Measurements from ENCODE around the gene NPR3.

Gene NPR3

DNA sequence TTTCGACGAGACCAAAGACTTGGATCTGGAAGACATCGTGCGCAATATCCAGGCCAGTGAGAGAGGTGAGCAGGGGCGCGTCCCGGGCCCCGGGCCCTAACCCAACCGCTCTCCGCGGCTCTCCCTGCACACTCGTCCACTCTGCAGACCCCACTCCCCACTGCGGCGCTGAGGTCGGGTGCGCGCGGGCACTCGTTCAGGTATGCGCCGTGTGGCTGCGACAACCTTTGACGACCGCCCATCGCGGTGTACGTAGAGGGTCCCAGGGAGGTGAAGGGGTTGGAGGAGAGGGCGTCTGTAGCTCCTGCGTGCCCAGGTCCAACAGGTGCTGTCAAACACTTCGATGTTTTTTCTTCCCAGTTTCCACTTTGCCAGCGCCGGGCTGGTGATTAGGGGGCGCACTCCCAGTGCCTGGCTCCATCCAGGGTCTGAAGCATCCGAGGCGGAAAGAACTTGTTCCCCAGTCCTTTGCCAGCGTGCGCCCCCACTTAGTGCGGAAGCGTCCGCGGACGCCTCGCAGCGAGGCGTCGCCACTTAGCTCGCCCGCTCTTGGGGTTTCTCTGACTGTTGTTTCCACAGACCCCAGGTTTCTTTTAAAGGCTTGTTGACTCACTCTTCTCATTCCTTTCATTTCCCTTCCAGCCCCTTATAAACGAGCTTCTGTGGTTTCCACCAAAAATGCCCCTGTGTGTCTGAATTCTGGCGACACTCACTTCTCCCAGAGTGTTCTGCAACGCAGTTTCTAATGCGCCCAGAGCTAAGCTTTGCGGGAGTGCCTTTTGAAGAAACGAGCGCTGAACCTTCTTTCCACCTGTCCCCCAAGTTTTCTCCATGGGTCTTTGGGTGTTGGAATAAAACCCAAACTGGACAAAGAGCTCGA is 1.6 kb downstream of the NPR3 start:
- no peak for DNase-seq (ENCODE audit: low spot score)

DNA sequence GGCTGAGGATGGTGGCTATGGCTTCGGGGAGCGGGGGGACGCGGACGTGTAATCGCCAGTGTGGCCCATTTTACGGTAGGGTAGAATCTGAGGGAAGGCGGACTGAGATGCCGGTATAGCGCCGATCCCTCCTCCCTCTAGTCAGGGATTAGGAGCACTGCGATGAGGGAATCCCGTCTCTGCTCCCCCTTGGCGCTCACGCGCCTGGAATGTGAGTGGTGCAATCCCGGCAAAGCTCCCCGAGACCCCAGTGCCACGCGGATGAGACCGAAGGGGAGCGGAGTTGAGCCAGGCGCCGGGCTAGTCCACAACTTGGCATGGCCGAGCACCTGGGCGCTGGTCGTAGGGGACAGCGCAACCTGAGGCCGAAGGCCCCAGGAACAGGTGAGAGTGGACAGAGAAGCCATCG is 2.2 kb downstream of the NPR3 start:
- DNase-seq (ENCODE audit: low spot score): no peak

DNA sequence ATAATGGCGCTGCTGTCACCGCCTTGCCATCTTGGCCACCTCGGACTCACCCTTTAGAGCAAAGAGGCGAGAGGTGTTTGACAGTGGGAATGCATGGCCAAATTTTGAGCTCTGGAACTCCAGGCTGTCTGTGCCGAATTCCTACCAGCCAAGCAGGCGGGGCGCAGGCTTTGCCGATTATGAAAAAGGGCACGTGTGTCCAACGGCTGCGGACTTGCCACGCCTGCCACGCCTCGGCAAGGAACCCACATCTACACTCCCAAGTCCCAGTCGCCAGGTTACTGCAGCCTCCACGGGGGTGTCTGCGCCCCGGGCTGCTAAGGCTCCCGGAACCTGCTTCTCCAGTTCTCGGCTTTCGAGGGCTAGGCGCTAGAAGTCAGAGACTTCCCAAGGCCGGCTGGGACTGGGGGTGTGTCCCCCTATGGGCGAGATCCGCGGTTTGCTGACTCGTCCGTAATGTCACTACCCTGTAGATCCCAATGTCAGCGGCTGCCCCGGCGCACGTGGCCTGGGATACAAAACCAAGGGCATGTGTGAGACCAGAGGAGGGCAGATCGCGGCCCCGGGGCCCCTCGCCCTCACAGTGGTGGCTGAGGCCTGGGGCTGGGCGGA is 2.8 kb downstream of the NPR3 start:
- DNase-seq (ENCODE audit: low spot score): no peak

DNA sequence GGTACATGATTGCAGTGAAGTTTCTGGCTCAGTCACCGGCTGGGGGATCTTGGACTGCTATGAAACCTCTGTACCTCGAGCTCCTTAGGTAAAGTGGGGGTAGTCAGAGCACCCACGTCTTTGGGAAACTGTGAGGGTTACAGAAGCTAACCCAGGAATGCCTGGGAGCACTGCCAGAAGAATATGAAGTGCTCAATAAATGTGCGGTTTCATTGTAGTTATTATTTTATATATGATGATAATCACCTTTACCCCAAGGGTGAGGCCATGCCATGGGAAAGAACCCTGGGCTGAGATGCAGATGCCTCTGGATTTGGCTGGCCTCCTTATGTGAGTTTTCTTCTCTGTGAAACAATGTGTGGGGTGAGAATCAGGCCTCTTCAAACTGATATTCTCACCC is 3.7 kb downstream of the NPR3 start:
- no peak for DNase-seq (ENCODE audit: low spot score)

DNA sequence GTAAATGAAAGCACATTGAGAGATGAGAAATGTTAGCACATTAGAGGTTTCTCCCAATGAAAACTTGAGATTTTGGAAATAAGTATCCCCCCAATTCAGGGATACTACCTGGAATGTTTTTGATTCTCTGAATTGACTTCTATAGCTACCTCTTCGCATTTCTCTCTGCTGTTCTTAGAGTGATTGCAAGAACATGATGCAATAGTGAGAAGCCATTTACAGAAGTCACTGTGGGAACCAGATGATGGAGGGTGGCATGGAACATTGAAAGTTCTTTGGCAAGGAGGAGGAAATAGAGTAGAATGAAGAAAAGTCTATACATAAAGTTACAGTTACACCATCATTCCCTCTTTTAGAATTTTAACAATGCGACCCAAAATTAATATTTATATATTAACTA is 9.2 kb downstream of the NPR3 start:
- no peak for DNase-seq (ENCODE audit: low spot score)

DNA sequence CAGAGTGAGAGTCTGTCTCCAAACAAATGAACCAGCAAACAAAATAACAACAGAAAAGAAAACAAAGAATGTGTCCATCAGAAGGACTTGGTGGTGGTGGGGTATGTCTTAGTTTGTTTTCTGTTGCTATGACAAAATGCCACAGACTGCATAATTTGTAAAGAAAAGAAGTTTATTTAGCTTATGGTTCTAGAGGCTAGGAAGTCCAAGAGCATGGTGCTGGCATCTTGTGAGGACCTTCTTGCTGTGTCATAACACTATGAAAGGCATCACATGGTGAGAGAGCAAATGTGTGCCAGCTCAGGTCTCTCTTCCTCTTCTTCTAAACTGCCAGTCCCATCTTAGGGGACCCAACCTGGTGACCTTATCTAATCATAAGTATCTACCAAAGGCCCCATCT is 10.5 kb downstream of the NPR3 start:
- DNase-seq (ENCODE audit: low spot score): no peak

DNA sequence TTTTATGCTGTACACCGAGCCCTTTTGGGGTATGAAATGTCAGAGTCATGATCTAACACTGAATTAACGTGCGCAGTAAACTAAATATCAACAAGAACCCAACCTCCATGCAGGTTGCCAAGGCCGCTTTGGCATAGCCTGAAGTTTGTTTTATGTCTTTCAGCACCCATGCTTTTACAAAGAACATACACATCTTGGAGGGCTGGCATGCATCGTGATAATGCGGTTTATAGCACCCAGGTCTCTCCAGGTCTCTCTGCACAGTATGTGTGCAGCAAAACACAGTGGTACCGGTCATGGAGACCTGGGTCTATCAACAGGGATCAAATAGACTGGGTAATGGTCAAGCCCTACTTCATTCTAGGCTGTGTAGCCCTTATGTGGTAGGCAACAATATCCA is 11.8 kb downstream of the NPR3 start:
- no peak for DNase-seq (ENCODE audit: low spot score)

DNA sequence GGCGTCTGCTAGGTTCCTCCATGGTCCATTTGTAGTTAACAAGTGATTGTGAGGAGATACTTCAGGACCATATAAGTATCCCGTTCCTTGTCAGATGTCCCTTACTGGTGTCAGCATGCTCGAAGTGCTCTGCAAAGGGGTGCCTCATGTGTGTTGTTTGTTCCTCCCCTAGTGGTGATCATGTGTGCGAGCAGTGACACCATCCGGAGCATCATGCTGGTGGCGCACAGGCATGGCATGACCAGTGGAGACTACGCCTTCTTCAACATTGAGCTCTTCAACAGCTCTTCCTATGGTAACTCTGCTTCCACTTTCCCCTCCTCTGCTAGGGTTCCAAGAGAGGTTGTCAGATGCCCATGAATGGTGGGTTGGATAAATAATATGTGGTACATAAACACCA is 13.4 kb downstream of the NPR3 start:
- no peak for DNase-seq (ENCODE audit: low spot score)

DNA sequence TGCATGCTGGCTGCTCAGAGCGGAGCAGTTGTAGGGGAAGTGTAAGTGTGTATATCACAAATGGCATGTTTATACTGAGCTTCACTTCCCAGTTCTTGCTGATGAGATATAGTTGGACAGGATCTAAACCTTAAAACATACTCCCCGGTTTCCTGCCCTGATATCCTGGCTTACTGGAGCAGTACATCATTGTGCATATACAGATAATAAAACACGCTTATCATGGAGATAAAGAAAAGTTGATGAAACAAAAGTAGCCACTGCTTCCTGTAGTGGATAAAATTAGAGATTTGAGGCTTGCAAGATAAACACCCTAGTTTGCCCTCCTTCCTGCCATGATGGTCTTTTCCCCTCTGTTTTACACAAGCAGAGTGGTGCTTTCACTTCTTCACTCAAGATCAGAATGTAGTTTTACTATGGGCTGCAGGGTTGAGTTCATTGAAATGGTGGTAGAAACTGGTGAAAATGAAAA is 15.0 kb downstream of the NPR3 start:
- no peak for DNase-seq (ENCODE audit: low spot score)

DNA sequence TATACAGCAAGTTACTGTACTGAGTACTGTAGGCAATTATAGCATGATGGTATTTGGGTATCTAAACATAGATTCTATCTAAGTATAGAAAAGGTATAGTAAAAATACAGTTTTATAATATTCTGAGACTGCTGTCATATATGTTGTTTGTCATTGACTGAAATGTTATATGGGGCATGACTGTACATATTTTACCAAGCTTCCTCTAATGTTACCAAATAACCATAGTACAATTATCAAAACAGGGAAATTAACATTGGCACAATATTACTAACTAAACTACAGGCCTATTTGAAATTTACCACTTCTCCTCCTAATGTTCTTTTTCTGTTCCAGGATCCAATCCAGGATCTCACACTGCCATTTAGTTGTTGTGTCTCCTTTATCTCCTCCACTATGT is 18.5 kb downstream of the NPR3 start:
- DNase-seq (ENCODE audit: low spot score): no peak

DNA sequence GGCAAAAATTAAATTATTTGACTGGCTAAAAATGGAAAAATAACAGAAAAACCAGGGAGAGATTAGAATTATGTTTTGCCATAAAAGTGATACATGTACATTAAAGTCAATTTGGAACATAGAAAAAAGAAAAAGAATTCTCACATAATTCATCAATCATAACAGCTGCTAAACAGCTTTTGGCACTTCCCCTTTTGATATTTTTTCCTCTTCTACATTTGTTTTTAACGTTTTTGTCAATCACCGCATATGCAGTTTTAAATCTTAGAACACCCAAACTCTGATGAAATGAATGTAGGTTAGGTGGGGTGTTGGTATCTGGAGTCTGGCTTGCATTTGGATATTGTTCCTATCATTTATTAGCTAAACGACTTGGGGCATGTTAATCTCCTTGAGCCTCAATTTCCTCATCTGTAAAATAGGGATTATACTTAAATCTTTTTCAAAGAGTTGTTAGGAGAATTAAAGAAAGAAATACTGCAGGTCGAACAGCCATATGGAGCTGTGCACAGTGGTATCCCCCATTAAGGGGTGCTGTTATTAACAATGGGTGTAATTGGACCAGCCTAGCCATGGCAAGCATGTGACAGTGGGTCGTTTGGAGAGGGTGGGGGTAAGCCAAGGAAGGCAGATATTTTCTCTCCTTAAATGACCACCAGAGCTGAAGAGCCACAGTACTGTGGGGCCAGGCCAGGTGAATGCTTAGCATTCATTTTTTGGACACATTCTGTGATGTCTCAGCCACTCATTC is 22.6 kb downstream of the NPR3 start:
- no peak for DNase-seq (ENCODE audit: low spot score)

DNA sequence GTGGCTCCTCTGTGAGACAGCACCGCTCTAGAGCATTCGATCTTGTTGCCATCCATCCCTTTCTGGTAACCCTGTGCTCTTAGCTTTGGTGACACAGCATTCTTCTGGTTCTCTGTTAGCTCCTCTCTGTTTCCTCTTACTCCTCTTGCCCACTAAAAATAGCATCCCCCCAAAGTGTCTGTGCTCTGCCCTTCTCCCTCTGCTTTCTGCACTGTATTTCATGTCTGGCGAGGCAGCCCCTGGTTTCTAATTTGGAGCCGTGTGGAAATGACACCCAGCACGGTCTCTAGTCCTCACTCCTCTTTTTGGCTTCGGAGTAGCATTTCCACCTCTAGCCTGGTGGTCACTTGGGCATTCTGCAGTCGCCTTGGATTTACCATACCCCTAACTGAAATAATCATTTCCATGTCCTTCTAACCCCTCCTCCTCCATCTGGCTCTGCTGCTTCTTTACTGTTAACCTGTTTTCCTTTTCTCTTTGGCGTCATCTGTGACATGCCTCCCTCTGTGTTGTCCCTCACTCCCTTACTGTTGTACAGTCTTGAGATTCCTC is 23.8 kb downstream of the NPR3 start:
- DNase-seq (ENCODE audit: low spot score): no peak

DNA sequence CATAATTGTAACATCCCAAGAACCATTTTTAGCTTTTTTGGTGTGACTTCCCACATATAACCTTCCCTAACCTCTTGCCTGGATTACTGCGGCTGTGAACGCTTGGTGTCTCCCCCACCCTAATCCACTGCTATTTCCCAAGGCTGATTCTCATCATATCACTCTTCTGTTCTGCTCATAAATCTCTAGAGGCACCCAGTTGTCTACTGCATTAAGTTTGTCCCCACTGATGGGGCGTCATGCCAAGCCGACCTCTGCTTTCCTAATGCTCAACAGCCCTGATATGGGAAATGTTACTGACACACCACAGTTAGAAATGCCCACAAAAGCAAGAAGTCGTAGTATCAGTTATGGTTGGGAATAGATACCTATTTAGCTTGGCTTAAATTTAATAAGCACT is 24.4 kb downstream of the NPR3 start:
- no peak for DNase-seq (ENCODE audit: low spot score)

DNA sequence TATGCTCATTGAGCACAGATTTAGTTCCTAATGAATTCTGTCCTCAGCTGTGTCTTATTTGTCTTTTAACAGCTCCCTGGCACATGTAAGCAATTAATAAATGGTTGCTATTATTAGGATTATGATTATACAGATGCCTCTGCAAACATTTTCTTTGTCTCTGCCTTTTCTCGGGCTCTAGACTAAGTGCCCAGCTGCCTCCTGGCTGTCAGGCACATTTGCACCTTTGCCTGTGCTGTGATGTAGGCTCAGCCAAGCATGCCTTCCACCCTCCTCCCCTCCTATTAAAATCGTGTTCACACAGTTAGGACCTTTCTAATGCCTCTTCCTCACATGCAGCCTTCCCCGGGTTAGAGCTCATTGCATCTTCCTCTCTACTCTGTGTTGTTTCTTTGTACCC is 25.7 kb downstream of the NPR3 start:
- DNase-seq (ENCODE audit: low spot score): no peak

DNA sequence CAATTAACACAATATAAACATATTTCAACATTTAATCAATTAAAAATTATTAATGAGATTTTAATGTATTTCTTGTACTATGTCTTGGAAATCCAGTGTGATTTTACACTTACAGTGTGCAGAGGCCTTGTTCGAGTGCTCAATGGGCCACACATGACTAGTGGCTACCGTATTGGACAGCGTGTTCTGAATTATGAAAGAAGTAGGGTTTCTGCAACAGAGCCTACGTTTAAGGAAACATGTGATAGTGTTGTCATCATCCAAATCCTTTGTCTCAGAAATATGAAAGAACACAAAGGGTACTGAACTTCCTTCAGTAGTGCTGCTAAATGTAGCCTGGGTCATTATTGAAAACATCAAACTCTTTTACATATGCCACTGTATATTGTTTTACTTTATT is 29.5 kb downstream of the NPR3 start:
- no peak for DNase-seq (ENCODE audit: low spot score)

DNA sequence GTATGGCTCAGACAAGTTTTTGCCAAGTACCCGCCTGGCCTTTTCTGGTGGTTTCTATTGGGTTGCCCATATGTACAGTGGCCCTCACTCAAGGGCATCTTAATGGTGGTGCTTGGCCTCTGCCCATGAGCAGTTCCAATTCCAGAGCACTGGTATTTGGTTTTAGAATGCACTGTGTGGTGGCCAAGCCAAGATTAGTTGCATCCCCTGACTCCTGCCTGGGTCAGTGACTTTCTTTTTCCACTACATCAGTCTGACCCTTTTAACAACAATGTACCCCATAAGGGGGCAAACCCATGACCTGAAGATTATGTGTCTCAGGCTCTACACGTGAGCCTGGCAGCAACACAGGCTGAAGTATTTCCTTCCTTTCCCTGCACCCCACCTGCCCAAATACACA is 34.2 kb downstream of the NPR3 start:
- no peak for DNase-seq (ENCODE audit: low spot score)

DNA sequence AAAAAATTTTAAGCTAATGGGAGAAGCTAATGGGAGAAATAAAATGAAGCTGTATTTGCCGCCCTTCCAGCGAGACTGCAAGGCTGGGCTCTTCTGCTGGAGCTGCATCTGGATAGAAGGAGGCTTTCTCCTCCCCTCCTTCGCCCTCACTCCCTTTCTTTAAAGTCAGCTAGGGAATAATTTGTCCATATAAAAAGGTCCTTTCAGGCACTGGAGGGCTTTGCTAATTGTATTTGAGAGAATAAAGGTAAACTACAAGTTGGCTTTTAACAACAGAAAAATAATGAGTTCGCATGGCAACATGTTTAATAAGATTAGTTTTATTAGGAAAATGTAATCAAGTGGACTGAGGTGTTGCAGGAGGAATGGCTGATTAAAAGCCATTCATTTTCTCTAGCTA is 41.3 kb downstream of the NPR3 start:
- DNase-seq (ENCODE audit: low spot score): no peak

DNA sequence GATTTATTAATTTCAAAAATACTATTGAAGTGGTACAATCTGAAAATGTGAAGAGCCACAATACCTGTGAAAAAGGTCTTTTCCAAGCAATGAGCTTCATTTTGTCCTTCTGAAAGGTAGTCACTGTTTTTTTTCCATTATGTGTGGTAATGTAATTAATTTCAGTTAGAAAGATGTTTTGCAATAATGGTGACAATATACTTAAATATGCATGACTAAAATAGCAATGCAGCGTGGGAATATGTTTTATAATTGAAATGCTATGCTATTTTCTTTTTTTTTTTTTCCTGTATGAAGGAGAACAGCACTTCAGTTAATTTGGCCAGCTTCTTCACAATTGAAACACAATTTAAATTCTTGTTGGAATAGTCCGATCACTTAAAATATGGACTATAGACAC is 41.9 kb downstream of the NPR3 start:
- no peak for DNase-seq (ENCODE audit: low spot score)

DNA sequence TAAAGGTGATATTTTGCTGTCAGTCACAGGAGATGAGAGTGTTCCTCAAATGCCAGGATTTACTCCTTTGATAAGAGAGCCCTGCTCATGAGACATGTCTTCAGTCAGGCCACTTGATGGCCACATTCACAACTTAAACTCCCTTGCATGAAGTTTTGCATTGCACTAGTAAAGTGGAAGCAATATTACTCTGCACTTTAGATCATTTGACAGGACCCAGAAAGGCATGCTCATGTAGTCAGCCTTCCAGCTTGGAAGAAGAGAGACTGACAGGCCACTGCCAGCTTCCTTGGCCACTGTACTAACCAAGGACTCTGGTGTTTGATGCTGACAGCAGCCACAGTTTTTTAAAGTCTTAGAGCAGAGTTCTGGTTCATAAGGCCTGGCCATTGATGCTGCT is 42.6 kb downstream of the NPR3 start:
- no peak for DNase-seq (ENCODE audit: low spot score)

DNA sequence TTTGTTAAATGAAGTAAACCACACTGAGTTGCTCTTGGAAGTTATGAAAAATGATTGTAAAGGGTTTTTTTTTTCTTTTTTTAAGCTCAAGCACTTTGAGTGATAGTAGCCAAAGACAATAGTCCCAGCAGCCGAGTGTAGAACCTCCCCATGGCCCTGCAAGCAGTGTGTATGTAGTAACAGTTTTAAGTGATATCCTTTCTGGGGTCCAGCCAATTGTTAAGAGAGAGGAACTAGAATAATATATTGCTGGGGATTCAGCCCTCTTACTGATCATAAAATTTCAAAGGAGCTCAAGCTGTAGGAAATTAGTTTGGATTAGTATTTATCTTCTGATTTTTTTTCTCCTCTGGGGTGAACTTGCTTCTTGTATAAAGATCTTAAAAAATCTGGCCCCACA is 43.2 kb downstream of the NPR3 start:
- no peak for DNase-seq (ENCODE audit: low spot score)

DNA sequence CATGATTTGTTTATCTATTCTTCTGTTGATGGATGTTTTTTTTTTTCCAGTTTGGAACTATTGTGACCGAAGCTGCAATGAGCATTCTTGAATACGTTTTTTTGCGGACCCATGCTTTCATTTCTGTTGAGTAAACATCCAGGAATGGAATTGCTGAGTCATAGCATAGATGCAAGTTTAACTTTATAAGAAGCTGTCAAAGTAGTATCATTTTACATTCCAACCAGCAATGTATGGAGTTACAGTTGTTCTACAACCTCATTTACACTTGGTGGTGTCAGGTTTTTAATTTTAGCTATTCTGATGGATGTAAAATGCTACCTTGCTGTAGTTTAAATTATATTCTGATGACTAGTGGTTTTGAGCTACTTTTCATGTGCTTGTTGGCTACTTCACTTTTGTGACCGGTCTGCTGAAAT is 49.0 kb downstream of the NPR3 start:
- DNase-seq (ENCODE audit: low spot score): no peak

DNA sequence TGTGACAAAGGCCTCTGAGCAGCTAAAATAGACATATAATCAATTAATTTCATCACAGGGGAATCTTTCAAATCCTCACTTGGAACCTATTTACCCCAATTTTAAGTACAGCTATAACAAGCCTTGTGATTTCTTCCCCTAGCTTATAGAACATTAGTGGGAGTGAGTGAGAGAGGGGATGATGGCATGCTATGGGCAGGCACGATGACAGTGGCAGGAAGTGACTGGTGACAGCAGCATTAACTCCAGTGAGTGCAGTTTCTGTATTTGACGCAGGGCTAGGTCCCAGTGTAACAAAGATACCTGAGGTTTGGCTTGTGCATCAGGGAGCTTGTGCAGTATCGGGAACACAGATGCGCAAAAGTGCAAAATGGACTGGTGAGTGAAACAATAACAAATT is 54.1 kb downstream of the NPR3 start:
- DNase-seq (ENCODE audit: low spot score): no peak

DNA sequence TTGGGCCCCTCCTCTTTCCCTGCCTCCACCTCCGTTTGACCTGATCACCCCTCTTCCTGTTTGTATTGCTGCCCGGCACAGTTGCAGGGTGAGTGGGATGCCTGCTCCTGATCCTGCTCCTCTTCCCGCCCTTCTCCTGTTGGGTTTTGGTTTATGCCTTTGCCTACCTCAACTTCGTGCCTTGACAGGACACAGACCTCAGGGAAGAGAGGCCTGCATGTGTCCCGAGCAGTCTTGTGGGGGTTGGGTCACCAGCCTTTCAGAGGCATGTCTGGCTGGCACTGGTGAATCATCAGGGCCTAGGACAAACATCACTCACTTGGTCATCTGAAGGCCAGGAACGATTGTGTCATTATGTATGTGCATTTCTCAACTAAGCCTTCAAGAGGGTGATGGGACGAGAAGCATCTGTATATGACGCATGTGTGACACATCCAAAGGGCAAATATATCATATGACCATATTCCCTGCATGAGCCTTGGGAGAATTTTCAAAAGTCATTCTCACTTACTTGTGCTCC is 56.9 kb downstream of the NPR3 start:
- no peak for DNase-seq (ENCODE audit: low spot score)
